Measurements from ENCODE around the gene PRKCA.

DNA sequence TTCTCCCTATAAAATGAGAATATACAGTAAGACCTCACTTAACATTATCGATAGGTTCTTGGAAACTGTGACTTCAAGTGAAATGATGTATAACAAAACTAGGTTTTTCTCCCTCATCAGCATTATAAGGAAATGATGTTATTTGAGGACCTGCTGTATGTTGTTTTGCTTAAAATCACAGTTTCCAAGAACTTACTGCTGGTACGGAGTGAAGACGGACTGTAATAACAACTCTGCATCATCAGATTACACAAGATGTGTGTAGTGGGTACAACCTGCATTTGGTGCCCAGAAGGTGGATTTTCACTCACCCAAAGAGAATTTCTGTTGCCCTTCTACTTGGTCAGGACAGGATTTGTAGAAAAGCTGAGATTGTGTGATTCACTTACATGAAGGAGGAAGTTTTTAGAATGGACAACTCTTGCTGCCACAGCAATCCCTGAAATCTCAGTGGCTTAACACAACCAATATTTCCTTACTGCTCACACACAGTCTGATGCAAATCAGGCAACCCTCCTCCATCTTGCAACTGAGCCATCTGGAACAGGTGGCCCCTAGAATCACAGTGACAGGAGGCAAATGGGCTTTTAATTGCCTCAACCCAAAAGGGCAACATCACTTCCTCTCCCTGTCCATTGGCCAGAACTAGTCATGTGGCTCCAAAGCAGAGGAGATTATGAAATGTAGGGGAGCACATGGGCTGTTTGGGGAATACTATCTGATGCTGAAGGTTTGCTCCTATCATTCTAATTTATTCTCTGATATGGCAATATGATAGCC is 464.9 kb downstream of the PRKCA start:
- TF ChIP-seq POLR2A (IDR thresholded peaks at IDR 0.05; ENCODE audit: low read depth, low read length) (no peak), KDM1A (IDR thresholded peaks at IDR 0.05; ENCODE audit: borderline replicate concordance) (no peak), TAF1 (IDR thresholded peaks at IDR 0.05; ENCODE audit: borderline replicate concordance, low read depth, low read length) (no peak), ZNF207 (IDR thresholded peaks at IDR 0.05; ENCODE audit: borderline replicate concordance) (no peak), EED (IDR thresholded peaks at IDR 0.05; ENCODE audit: low read depth) (no peak), GABPA (IDR thresholded peaks at IDR 0.05; ENCODE audit: low read depth) (no peak), EZH2 (IDR thresholded peaks at IDR 0.05; ENCODE audit: borderline replicate concordance, control insufficient read depth, low read depth, low read length) (no peak), GATAD2B (conservative IDR thresholded peaks at IDR 0.05; ENCODE audit: low read depth) (no peak), CHD2 (IDR thresholded peaks at IDR 0.05; ENCODE audit: borderline replicate concordance, low read depth, low read length) (no peak)
- TF ChIP-seq, protein P1, sequence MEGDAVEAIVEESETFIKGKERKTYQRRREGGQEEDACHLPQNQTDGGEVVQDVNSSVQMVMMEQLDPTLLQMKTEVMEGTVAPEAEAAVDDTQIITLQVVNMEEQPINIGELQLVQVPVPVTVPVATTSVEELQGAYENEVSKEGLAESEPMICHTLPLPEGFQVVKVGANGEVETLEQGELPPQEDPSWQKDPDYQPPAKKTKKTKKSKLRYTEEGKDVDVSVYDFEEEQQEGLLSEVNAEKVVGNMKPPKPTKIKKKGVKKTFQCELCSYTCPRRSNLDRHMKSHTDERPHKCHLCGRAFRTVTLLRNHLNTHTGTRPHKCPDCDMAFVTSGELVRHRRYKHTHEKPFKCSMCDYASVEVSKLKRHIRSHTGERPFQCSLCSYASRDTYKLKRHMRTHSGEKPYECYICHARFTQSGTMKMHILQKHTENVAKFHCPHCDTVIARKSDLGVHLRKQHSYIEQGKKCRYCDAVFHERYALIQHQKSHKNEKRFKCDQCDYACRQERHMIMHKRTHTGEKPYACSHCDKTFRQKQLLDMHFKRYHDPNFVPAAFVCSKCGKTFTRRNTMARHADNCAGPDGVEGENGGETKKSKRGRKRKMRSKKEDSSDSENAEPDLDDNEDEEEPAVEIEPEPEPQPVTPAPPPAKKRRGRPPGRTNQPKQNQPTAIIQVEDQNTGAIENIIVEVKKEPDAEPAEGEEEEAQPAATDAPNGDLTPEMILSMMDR (IDR thresholded peaks at IDR 0.05 in 2 of 3, conservative IDR thresholded peaks at IDR 0.05 in 1 of 3; ENCODE audit: control insufficient read depth in 2 of 3, extremely low read depth in 1 of 3, insufficient read depth in 1 of 3, low read depth in 3 of 3, low read length in 3 of 3): no peak
- TF ChIP-seq, protein P2, sequence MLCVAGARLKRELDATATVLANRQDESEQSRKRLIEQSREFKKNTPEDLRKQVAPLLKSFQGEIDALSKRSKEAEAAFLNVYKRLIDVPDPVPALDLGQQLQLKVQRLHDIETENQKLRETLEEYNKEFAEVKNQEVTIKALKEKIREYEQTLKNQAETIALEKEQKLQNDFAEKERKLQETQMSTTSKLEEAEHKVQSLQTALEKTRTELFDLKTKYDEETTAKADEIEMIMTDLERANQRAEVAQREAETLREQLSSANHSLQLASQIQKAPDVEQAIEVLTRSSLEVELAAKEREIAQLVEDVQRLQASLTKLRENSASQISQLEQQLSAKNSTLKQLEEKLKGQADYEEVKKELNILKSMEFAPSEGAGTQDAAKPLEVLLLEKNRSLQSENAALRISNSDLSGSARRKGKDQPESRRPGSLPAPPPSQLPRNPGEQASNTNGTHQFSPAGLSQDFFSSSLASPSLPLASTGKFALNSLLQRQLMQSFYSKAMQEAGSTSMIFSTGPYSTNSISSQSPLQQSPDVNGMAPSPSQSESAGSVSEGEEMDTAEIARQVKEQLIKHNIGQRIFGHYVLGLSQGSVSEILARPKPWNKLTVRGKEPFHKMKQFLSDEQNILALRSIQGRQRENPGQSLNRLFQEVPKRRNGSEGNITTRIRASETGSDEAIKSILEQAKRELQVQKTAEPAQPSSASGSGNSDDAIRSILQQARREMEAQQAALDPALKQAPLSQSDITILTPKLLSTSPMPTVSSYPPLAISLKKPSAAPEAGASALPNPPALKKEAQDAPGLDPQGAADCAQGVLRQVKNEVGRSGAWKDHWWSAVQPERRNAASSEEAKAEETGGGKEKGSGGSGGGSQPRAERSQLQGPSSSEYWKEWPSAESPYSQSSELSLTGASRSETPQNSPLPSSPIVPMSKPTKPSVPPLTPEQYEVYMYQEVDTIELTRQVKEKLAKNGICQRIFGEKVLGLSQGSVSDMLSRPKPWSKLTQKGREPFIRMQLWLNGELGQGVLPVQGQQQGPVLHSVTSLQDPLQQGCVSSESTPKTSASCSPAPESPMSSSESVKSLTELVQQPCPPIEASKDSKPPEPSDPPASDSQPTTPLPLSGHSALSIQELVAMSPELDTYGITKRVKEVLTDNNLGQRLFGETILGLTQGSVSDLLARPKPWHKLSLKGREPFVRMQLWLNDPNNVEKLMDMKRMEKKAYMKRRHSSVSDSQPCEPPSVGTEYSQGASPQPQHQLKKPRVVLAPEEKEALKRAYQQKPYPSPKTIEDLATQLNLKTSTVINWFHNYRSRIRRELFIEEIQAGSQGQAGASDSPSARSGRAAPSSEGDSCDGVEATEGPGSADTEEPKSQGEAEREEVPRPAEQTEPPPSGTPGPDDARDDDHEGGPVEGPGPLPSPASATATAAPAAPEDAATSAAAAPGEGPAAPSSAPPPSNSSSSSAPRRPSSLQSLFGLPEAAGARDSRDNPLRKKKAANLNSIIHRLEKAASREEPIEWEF (IDR thresholded peaks at IDR 0.05; ENCODE audit: insufficient replicate concordance, low read depth, low read length): no peak

All from GM12878 (cell line).